Type B pancreatic cell (in vitro differentiated cells): ENCODE results near the gene VKORC1L1. TPM values are rescaled to one million over a fixed set of nuclear protein-coding genes. Genes with fewer than 3 reads are reported as not detected.
"Not testable (repeated sequence)": the region's sequence is repeated elsewhere in the genome, so short reads cannot be mapped to it uniquely, and the experiment has no call there.

Source experiments
- DNase-seq: peaks from one replicate; pipeline ENCODE4 v3.0.0; 2021; ENCODE audit warnings: mixed read lengths; ENCODE audit not compliant: unreplicated experiment; ENCODE audit errors: extremely low spot score
- H3K27ac Mint-ChIP-seq: 2 replicates; pipeline ENCODE4 v1.8.0; 2021; ENCODE audit warnings: mild to moderate bottlenecking, mixed read lengths
- H3K27me3 Mint-ChIP-seq: 2 replicates; pipeline ENCODE4 v1.8.0; 2021; ENCODE audit warnings: mixed read lengths
- H3K36me3 Mint-ChIP-seq: 2 replicates; pipeline ENCODE4 v1.8.0; 2021; ENCODE audit warnings: mixed read lengths
- H3K4me1 Mint-ChIP-seq: one replicate; pipeline ENCODE4 v1.8.0; 2021; ENCODE audit warnings: mixed read lengths; ENCODE audit not compliant: unreplicated experiment
- H3K4me3 Mint-ChIP-seq: 2 replicates; pipeline ENCODE4 v1.8.0; 2021; ENCODE audit warnings: mild to moderate bottlenecking, mixed read lengths
- H3K9me3 Mint-ChIP-seq: 2 replicates; pipeline ENCODE4 v1.8.0; 2021; ENCODE audit warnings: mixed read lengths
- CTCF ChIP-seq: fragments of 200-600 bp; sonication (generic); conservative IDR thresholded peaks from 2 replicates; pipeline ENCODE4 v1.5.0; 2021; ENCODE audit warnings: antibody characterized with exemption, mild to moderate bottlenecking
- total RNA-seq: library from RNA; stranded (reverse); gene quantifications from 2 replicates; pipeline ENCODE4 v1.2.1, GENCODE V29; 2021; ENCODE audit warnings: low replicate concordance

The VKORC1L1 gene
- total RNA-seq, 1 donor from 2014 or later: 26.4 TPM

GRCh38 chr7:65875715-65876114 is 2.8 kb downstream of the VKORC1L1 start:
- DNase-seq, H3K9me3 Mint-ChIP-seq, H3K4me1 Mint-ChIP-seq, H3K27ac Mint-ChIP-seq, H3K27me3 Mint-ChIP-seq: not testable (repeated sequence)
- peaks cover 12% of the 10 kb centered on the region for H3K36me3 Mint-ChIP-seq
- H3K4me3 Mint-ChIP-seq: peak overlapping the region; percentile 47

GRCh38 chr7:65879292-65880153 is 6.6 kb downstream of the VKORC1L1 start:
- DNase-seq, H3K4me1 Mint-ChIP-seq, H3K4me3 Mint-ChIP-seq, H3K9me3 Mint-ChIP-seq, H3K27me3 Mint-ChIP-seq: not testable (repeated sequence)
- Mint-ChIP-seq H3K36me3 (peaks cover 12% of the 10 kb centered on the region), H3K27ac (peak overlapping the region; percentile 41)

- not testable (repeated sequence) for H3K27ac Mint-ChIP-seq, H3K27me3 Mint-ChIP-seq, H3K9me3 Mint-ChIP-seq, DNase-seq, H3K4me1 Mint-ChIP-seq
- peaks cover 15% of the 10 kb centered on the region for H3K36me3 Mint-ChIP-seq
- peak overlapping the region; percentile 0 for H3K4me3 Mint-ChIP-seq
Observed at GRCh38 chr7:65880242-65880641, 7.4 kb downstream of the VKORC1L1 start.

GRCh38 chr7:65884983-65885382 is 12.1 kb downstream of the VKORC1L1 start:
- H3K4me1 Mint-ChIP-seq, H3K4me3 Mint-ChIP-seq, H3K27ac Mint-ChIP-seq, H3K9me3 Mint-ChIP-seq, H3K27me3 Mint-ChIP-seq, DNase-seq: not testable (repeated sequence)
- peaks cover 21% of the 10 kb centered on the region for H3K36me3 Mint-ChIP-seq

GRCh38 chr7:65885533-65885932 is 12.7 kb downstream of the VKORC1L1 start:
- not testable (repeated sequence) for H3K4me3 Mint-ChIP-seq, H3K4me1 Mint-ChIP-seq, H3K27me3 Mint-ChIP-seq

GRCh38 chr7:65888434-65889156 is 15.7 kb downstream of the VKORC1L1 start:
- H3K27ac Mint-ChIP-seq, H3K9me3 Mint-ChIP-seq, H3K4me3 Mint-ChIP-seq, H3K27me3 Mint-ChIP-seq, H3K4me1 Mint-ChIP-seq, DNase-seq: not testable (repeated sequence)
- peaks cover 25% of the 10 kb centered on the region for H3K36me3 Mint-ChIP-seq

More at GRCh38 chr7:65885533-65885932, 12.7 kb downstream of the VKORC1L1 start:
- H3K27ac Mint-ChIP-seq, DNase-seq, H3K9me3 Mint-ChIP-seq: not testable (repeated sequence)
- H3K36me3 Mint-ChIP-seq: peaks cover 16% of the 10 kb centered on the region

- not testable (repeated sequence) for H3K9me3 Mint-ChIP-seq
Observed at GRCh38 chr7:65889722-65890121, 16.8 kb downstream of the VKORC1L1 start.

GRCh38 chr7:65892161-65892560 is 19.3 kb downstream of the VKORC1L1 start:
- DNase-seq: no peak
- H3K9me3 Mint-ChIP-seq: no peaks in the 10 kb centered on the region
- no peaks in the 10 kb centered on the region for H3K27me3 Mint-ChIP-seq
- no peak overlapping the region for H3K4me3 Mint-ChIP-seq
- no peaks in the 10 kb centered on the region for H3K4me1 Mint-ChIP-seq
- H3K27ac Mint-ChIP-seq: no peak overlapping the region
- no peak for TF ChIP-seq CTCF
- peaks cover 18% of the 10 kb centered on the region for H3K36me3 Mint-ChIP-seq

More at GRCh38 chr7:65889722-65890121, 16.8 kb downstream of the VKORC1L1 start:
- not testable (repeated sequence) for H3K27ac Mint-ChIP-seq, H3K27me3 Mint-ChIP-seq, H3K4me3 Mint-ChIP-seq, DNase-seq, H3K4me1 Mint-ChIP-seq
- H3K36me3 Mint-ChIP-seq: peaks cover 25% of the 10 kb centered on the region

GRCh38 chr7:65892835-65893234 is 20.0 kb downstream of the VKORC1L1 start:
- Mint-ChIP-seq H3K4me1 (no peaks in the 10 kb centered on the region), H3K4me3 (no peak overlapping the region), H3K27ac (no peak overlapping the region), H3K27me3 (no peaks in the 10 kb centered on the region), H3K36me3 (peaks cover 21% of the 10 kb centered on the region), H3K9me3 (no peaks in the 10 kb centered on the region)
- TF ChIP-seq CTCF: no peak
- no peak for DNase-seq
